Activated CD4-positive, CD25-positive, alpha-beta regulatory T cell treated with anti-CD3 and anti-CD28 coated beads, Interleukin-2, amount 50 U/mL, for 24 hours (primary cell): ENCODE data around the gene SDHD.
"Not testable (repeated sequence)": the region's sequence is repeated elsewhere in the genome, so short reads cannot be mapped to it uniquely, and the experiment has no call there.

Experiments used
- ATAC-seq, 2 donors: fragments of 150-1000 bp; cut with Tn5 transposase; one replicate each; pipeline ENCODE4 v1.10.0; 2021; ENCODE audit warnings: mild to moderate bottlenecking in 1 of 2, moderate library complexity in 1 of 2

SDHD gene

GRCh38 chr11:112086422-112087191 is at the start of gene SDHD, which contains the start of gene TIMM8B:
SDHD (plus strand) TSS chr11:112086873; CDS start chr11:112086908, 35 bp downstream.
TIMM8B (minus strand) TSS chr11:112086756; CDS start chr11:112086723, 33 bp downstream.
- ATAC-seq: peak; percentile 90 to 92

- no peak for ATAC-seq
Measured at GRCh38 chr11:112037527-112037926, 49.1 kb upstream of the SDHD start.

GRCh38 chr11:112042161-112042960 is 44.3 kb upstream of the SDHD start:
- ATAC-seq: no peak

- ATAC-seq: no peak
Measured at GRCh38 chr11:112042961-112043304, 43.7 kb upstream of the SDHD start.

- no peak for ATAC-seq
Measured at GRCh38 chr11:112044961-112045360, 41.7 kb upstream of the SDHD start.

- ATAC-seq: not testable (repeated sequence)
Measured at GRCh38 chr11:112046647-112047046, 40.0 kb upstream of the SDHD start.

GRCh38 chr11:112048256-112048655 is 38.4 kb upstream of the SDHD start:
- ATAC-seq: not testable (repeated sequence)

GRCh38 chr11:112049777-112050176 is 36.9 kb upstream of the SDHD start:
- no peak for ATAC-seq

- no peak for ATAC-seq
Measured at GRCh38 chr11:112050721-112051120, 36.0 kb upstream of the SDHD start.

- no peak for ATAC-seq
Measured at GRCh38 chr11:112051768-112052167, 34.9 kb upstream of the SDHD start.

GRCh38 chr11:112057170-112057569 is 29.5 kb upstream of the SDHD start:
- ATAC-seq: peak; percentile 51 to 71

- ATAC-seq: no peak
Measured at GRCh38 chr11:112058103-112058502, 28.6 kb upstream of the SDHD start.

GRCh38 chr11:112062923-112063322 is 23.8 kb upstream of the SDHD start:
- ATAC-seq: no peak

- peak; percentile 89 to 90 for ATAC-seq
Measured at GRCh38 chr11:112073941-112074811, 12.5 kb upstream of the SDHD start, which contains the start of the genes NKAPD1 and PIH1D2. NKAPD1 (plus strand) TSS chr11:112074299; CDS start chr11:112075575, 1,276 bp downstream. PIH1D2 (minus strand) TSS chr11:112074017; CDS start chr11:112073174, 843 bp downstream.

GRCh38 chr11:112082729-112083128 is 3.9 kb upstream of the SDHD start:
- no peak for ATAC-seq

GRCh38 chr11:112085822-112086421 is 751 bp upstream of the SDHD start:
- ATAC-seq: peak; percentile 53 to 58

GRCh38 chr11:112087212-112087611 is 539 bp downstream of the SDHD start:
- ATAC-seq: no peak

GRCh38 chr11:112095302-112095701 is 8.6 kb downstream of the SDHD start:
- ATAC-seq: not testable (repeated sequence)

GRCh38 chr11:112096194-112096593 is 9.5 kb downstream of the SDHD start:
- ATAC-seq: no peak

- no peak for ATAC-seq
Measured at GRCh38 chr11:112097734-112098528, 11.3 kb downstream of the SDHD start.

GRCh38 chr11:112100462-112100861 is 13.8 kb downstream of the SDHD start:
- ATAC-seq: no peak
